HepG2 (cell line): Measurements from ENCODE around the gene RPUSD2. TPM values are rescaled to one million over a fixed set of nuclear protein-coding genes. Genes with fewer than 3 reads are reported as not detected.

Source experiments
- ATAC-seq: fragments of 200-7000 bp; cut with Tn5 transposase; 3 replicates; pipeline ENCODE4 v1.9.1; 2020; ENCODE audit warnings: mild to moderate bottlenecking, moderate library complexity
- BruUV-seq: library from RNA; stranded (reverse); fragments of 400-500 nt; replicated peaks from 2 replicates; lab custom pipeline; 2021; lab: Mats Ljungman, UMichigan
- CTCF ChIA-PET: fragments of 300-600 bp; formaldehyde crosslinking; extraction: SDS; loops from one replicate; lab custom pipeline; 2021; ENCODE audit warnings: low total read pairs, inconsistent platforms, low intra/inter-chr PET ratio; lab: Yijun Ruan, JAX
- POLR2A ChIA-PET: fragments of 350-600 bp; sonication (Branson Sonifier 250); formaldehyde crosslinking; loops from one replicate; lab custom pipeline; 2020; ENCODE audit warnings: antibody characterized with exemption, inconsistent platforms; lab: Yijun Ruan, JAX
- DNase-seq: peaks from one replicate; pipeline ENCODE4 v3.0.0-alpha.2; 2015; ENCODE audit warnings: low spot score
- FAIRE-seq: peaks from 3 replicates; lab custom pipeline; 2011; peaks lifted over from hg19 to GRCh38; lab: Jason Lieb, UNC
- H2AFZ ChIP-seq: one replicate; pipeline ENCODE4 v1.6.1; 2011; ENCODE audit warnings: low read length, inconsistent platforms
- H3K27ac ChIP-seq: fragments of 300-600 bp; 3 replicates; pipeline ENCODE4 v1.8.0; 2011; ENCODE audit warnings: mixed run types, mild to moderate bottlenecking, mixed read lengths, low read length, inconsistent platforms; ENCODE audit not compliant: insufficient read depth; ENCODE audit errors: extremely low read length
- H3K27me3 ChIP-seq, 2 experiments: fragments of 200-600 bp in 1 of 2; 2 replicates in 1 of 2; 3 replicates in 1 of 2; pipeline versions ENCODE4 v1.6.0 to v1.8.0; 2011; ENCODE audit warnings: low read length in 2 of 2, mild to moderate bottlenecking in 2 of 2, moderate library complexity in 2 of 2, inconsistent platforms in 1 of 2; ENCODE audit not compliant: insufficient read depth in 2 of 2, control insufficient read depth in 1 of 2
- H3K36me3 ChIP-seq, 2 experiments: fragments of 200-600 bp in 1 of 2; replicated peaks in 1 of 2; 2 replicates in 1 of 2; 3 replicates in 1 of 2; pipeline versions ENCODE4 v1.5.1 to v1.8.0; 2011; ENCODE audit warnings: low read length in 2 of 2, inconsistent platforms in 1 of 2; ENCODE audit not compliant: insufficient read depth in 2 of 2, control insufficient read depth in 1 of 2
- H3K4me1 ChIP-seq: 2 replicates; pipeline ENCODE4 v1.5.1; 2012; ENCODE audit warnings: low read length, inconsistent platforms; ENCODE audit not compliant: insufficient read depth
- H3K4me2 ChIP-seq: 2 replicates; pipeline ENCODE4 v1.6.0; 2011; ENCODE audit warnings: low read depth, low read length, inconsistent platforms
- H3K4me3 ChIP-seq, 3 experiments: fragments of 200-600 bp in 1 of 3; sonication (generic), shearing (Covaris generic) in 1 of 3; replicated peaks in 1 of 3; 2 replicates each; pipeline ENCODE4 v1.5.1; 2011 to 2016; ENCODE audit warnings: low read length in 3 of 3, inconsistent platforms in 2 of 3, low read depth in 2 of 3, mild to moderate bottlenecking in 2 of 3, control low read depth in 1 of 3, mixed read lengths in 1 of 3; ENCODE audit not compliant: insufficient read depth in 1 of 3
- H3K79me2 ChIP-seq: one replicate; pipeline ENCODE4 v1.6.1; 2011; ENCODE audit warnings: low read length, inconsistent platforms; ENCODE audit not compliant: insufficient read depth
- H3K9ac ChIP-seq: 2 replicates; pipeline ENCODE4 v1.6.0; 2011; ENCODE audit warnings: mild to moderate bottlenecking, low read depth, low read length, inconsistent platforms; ENCODE audit not compliant: insufficient read depth
- H3K9me3 ChIP-seq: 2 replicates; pipeline ENCODE4 v1.5.1; 2012; ENCODE audit warnings: mild to moderate bottlenecking, low read length
- H4K20me1 ChIP-seq: 2 replicates; pipeline ENCODE4 v1.6.0; 2011; ENCODE audit warnings: inconsistent platforms, mild to moderate bottlenecking, low read length, moderate library complexity; ENCODE audit not compliant: insufficient read depth
- KDM5A ChIP-seq: fragments of 200-600 bp; sonication (generic); IDR thresholded peaks from 2 replicates; pipeline ENCODE4 v1.7.0; 2018; ENCODE audit warnings: antibody characterized with exemption, mild to moderate bottlenecking, low read length, borderline replicate concordance
- MEF2D ChIP-seq: sonication (generic); formaldehyde crosslinking; IDR thresholded peaks from 2 replicates; pipeline ENCODE4 v1.5.1; 2020; ENCODE audit warnings: mild to moderate bottlenecking, missing genetic modification reagents
- RFX3 ChIP-seq: IDR thresholded peaks from 2 replicates; pipeline ENCODE4 v1.6.1; 2016; ENCODE audit warnings: missing biosample characterization, missing genetic modification reagents
- RXRA ChIP-seq: sonication (generic); formaldehyde crosslinking; IDR thresholded peaks from 2 replicates; pipeline ENCODE4 v1.5.1; 2020; ENCODE audit warnings: missing genetic modification reagents
- ZBTB7B ChIP-seq: sonication (generic); formaldehyde crosslinking; IDR thresholded peaks from 2 replicates; pipeline ENCODE4 v1.4.0; 2020; ENCODE audit warnings: missing genetic modification reagents
- ZNF354B ChIP-seq: sonication (generic); formaldehyde crosslinking; IDR thresholded peaks from 2 replicates; pipeline ENCODE4 v1.8.0; 2022; ENCODE audit warnings: mild to moderate bottlenecking, missing genetic modification reagents
- ZNF550 ChIP-seq: sonication (generic); formaldehyde crosslinking; IDR thresholded peaks from 2 replicates; pipeline ENCODE4 v1.4.0; 2020; ENCODE audit warnings: mild to moderate bottlenecking, missing genetic modification reagents, borderline replicate concordance
- ZNF839 ChIP-seq: sonication (generic); formaldehyde crosslinking; IDR thresholded peaks from 2 replicates; pipeline ENCODE4 v1.4.0; 2020; ENCODE audit warnings: missing genetic modification reagents, mild to moderate bottlenecking, borderline replicate concordance
- ZNF878 ChIP-seq: sonication (generic); formaldehyde crosslinking; IDR thresholded peaks from 2 replicates; pipeline ENCODE4 v1.8.1; 2023; ENCODE audit warnings: mild to moderate bottlenecking, missing genetic modification reagents, moderate library complexity
- ZSCAN21 ChIP-seq: sonication (generic); formaldehyde crosslinking; IDR thresholded peaks from 2 replicates; pipeline ENCODE4 v1.8.0; 2022; ENCODE audit warnings: mild to moderate bottlenecking, missing genetic modification reagents, moderate library complexity, borderline replicate concordance
- in situ Hi-C: cut with HindIII; loops from 2 replicates; pipeline ENCODE4 v1.10.0; 2017; ENCODE audit warnings: low pct_unique_long_range_greater_than_20kb; ENCODE audit not compliant: extremely low pct_ligation_motif_present
- intact Hi-C: fragments of 100-400 bp; cut with micrococcal nuclease; formaldehyde crosslinking; loops from one replicate; pipeline ENCODE4 v1.10.0; 2022; ENCODE audit not compliant: unreplicated experiment
- polyA plus RNA-seq, 8 experiments: library from polyadenylated mRNA; depleted of rRNA in 3 of 8; stranded (reverse) in 7 of 8; unstranded in 1 of 8; fragments of >200 nt; fragmentation: Illumina TruSeq in 4 of 8; extraction: Trizol in 4 of 8; gene quantifications; 2 replicates each; pipeline versions ENCODE4 v1.2.1 to v1.2.3, GENCODE V29; 2011 to 2016; ENCODE audit warnings: low read depth in 4 of 8, missing spikeins in 1 of 8, mixed read lengths in 1 of 8; ENCODE audit not compliant: insufficient read depth in 1 of 8
- total RNA-seq, 5 experiments: library from RNA; depleted of rRNA; stranded (reverse); fragments of >200 nt; fragmentation: Illumina TruSeq; extraction: Trizol; gene quantifications; 2 replicates each; pipeline ENCODE4 v1.2.3, GENCODE V29; 2016; ENCODE audit warnings: low read depth in 1 of 5
- TF ChIP-seq, protein P1 (sequence below): sonication (generic); formaldehyde crosslinking; IDR thresholded peaks from 2 replicates; pipeline ENCODE4 v1.4.0; 2020; ENCODE audit warnings: missing genetic modification reagents
- TF ChIP-seq, protein P2 (sequence below), 2 experiments: sonication (generic) in 1 of 2; formaldehyde crosslinking in 1 of 2; IDR thresholded peaks; 2 replicates each; pipeline versions ENCODE4 v1.6.1 to v1.9.0; 2014 to 2022; ENCODE audit warnings: antibody characterized with exemption in 1 of 2, borderline replicate concordance in 1 of 2, inconsistent platforms in 1 of 2, low read depth in 1 of 2, missing genetic modification reagents in 1 of 2
- TF ChIP-seq, protein P3 (sequence below): sonication (generic); formaldehyde crosslinking; IDR thresholded peaks from 2 replicates; pipeline ENCODE4 v1.4.0; 2020; ENCODE audit warnings: mild to moderate bottlenecking, missing genetic modification reagents

The RPUSD2 gene
- total and polyA plus RNA-seq, 2 of the 13 experiments (the other 11 are each of a cell fraction or from before 2014, with no cell fraction given) = 8.6 to 14.5 TPM

DNA sequence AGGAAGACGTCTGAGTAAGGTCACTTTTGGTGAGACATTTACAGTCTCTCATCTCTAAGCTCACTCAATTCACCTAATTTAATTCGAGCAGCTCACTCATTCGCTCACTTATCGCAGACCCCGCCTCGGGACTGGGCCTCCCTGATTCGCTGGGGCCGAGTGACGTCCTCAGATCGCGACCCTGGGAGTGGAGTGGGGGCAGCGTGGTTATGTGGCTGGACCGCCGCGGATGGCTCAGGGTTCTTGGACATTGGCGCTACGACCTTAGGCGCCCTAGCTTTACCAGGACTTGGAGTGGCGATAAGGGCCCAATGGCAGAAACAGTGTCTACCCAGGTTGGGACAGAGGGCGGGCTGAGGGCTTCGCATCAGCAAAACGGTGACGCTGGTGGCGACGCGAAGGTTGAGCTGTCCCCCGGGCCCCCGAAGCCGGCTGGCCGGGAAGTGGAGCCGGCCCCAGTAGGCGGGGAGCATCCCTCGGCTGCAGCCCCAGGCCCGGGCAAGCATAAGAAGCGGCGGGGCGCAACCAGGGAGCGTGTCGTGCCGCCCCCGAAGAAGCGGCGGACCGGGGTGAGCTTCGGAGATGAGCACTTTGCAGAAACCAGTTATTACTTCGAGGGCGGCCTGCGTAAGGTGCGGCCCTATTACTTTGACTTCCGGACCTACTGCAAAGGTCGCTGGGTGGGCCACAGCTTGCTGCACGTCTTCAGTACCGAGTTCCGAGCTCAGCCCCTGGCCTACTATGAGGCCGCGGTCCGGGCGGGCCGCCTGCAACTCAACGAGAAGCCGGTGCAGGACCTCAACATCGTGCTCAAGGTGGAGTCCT is at the start of gene RPUSD2 (continued):
- TF ChIP-seq ZNF878 (CRISPR knock-in tag) (peak; percentile 60; the same call in 1 of the 2 replicates), RXRA (CRISPR knock-in tag) (peak; percentile 64; the same call in 1 of the 2 replicates), KDM5A (peak; percentile 98)

DNA sequence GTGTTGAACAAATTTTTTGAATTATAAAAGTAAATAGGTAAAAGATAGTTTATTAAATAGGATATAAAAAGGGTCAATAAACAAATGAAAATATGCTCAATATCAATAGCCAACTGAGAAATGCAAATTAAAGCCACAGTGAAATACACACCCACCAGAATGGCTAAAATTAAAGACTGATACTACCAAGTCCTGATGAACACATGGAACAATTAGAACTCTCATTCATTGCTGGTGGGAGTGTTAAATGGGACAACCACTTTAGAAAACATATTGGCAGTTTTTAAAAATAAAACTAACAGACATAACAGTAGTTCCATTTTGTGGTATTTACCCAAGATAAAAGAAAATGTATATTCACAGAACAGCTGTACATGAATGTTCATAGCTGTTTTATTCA is 45.5 kb upstream of the RPUSD2 start:
- in situ Hi-C loops (no loop called here), intact Hi-C loops (no loop called here)
- FAIRE-seq = no peak
- no TSS peak for BruUV-seq
- no peaks in the 10 kb centered on the region for H3K36me3 ChIP-seq
- H3K9me3 ChIP-seq = no peaks in the 10 kb centered on the region
- peaks cover 13% of the 10 kb centered on the region; the same call in 1 of the 2 replicates for H3K4me1 ChIP-seq
- ChIA-PET CTCF (no interaction called here), POLR2A (no interaction called here)
- ATAC-seq = no peak
- H3K4me3 ChIP-seq = no peak overlapping the region
- H3K79me2 ChIP-seq = no peaks in the 10 kb centered on the region
- H2AFZ ChIP-seq = no peak overlapping the region
- no peak overlapping the region for H3K4me2 ChIP-seq
- no peak for DNase-seq
- H4K20me1 ChIP-seq = no peaks in the 10 kb centered on the region
- H3K27ac ChIP-seq = no peak overlapping the region
- no peaks in the 10 kb centered on the region; a peak in 1 of 5 replicates for H3K27me3 ChIP-seq
- no peak overlapping the region for H3K9ac ChIP-seq
- TF ChIP-seq, protein P1, sequence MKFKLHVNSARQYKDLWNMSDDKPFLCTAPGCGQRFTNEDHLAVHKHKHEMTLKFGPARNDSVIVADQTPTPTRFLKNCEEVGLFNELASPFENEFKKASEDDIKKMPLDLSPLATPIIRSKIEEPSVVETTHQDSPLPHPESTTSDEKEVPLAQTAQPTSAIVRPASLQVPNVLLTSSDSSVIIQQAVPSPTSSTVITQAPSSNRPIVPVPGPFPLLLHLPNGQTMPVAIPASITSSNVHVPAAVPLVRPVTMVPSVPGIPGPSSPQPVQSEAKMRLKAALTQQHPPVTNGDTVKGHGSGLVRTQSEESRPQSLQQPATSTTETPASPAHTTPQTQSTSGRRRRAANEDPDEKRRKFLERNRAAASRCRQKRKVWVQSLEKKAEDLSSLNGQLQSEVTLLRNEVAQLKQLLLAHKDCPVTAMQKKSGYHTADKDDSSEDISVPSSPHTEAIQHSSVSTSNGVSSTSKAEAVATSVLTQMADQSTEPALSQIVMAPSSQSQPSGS = no peak
- TF ChIP-seq ZBTB7B (CRISPR knock-in tag) (no peak), RFX3 (CRISPR knock-in tag) (no peak), ZNF550 (CRISPR knock-in tag) (no peak), ZNF839 (CRISPR knock-in tag) (no peak), ZNF354B (CRISPR knock-in tag) (no peak), MEF2D (CRISPR knock-in tag) (no peak), ZSCAN21 (no peak)
- TF ChIP-seq, protein P2, sequence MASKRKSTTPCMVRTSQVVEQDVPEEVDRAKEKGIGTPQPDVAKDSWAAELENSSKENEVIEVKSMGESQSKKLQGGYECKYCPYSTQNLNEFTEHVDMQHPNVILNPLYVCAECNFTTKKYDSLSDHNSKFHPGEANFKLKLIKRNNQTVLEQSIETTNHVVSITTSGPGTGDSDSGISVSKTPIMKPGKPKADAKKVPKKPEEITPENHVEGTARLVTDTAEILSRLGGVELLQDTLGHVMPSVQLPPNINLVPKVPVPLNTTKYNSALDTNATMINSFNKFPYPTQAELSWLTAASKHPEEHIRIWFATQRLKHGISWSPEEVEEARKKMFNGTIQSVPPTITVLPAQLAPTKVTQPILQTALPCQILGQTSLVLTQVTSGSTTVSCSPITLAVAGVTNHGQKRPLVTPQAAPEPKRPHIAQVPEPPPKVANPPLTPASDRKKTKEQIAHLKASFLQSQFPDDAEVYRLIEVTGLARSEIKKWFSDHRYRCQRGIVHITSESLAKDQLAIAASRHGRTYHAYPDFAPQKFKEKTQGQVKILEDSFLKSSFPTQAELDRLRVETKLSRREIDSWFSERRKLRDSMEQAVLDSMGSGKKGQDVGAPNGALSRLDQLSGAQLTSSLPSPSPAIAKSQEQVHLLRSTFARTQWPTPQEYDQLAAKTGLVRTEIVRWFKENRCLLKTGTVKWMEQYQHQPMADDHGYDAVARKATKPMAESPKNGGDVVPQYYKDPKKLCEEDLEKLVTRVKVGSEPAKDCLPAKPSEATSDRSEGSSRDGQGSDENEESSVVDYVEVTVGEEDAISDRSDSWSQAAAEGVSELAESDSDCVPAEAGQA (IDR thresholded peaks at IDR 0.05; ENCODE audit: low read depth) = no peak
- TF ChIP-seq, protein P2 (CRISPR knock-in tag; IDR thresholded peaks at IDR 0.05; ENCODE audit: borderline replicate concordance) = no peak
- TF ChIP-seq, protein P3, sequence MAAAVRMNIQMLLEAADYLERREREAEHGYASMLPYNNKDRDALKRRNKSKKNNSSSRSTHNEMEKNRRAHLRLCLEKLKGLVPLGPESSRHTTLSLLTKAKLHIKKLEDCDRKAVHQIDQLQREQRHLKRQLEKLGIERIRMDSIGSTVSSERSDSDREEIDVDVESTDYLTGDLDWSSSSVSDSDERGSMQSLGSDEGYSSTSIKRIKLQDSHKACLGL (CRISPR knock-in tag) = no peak
